ENCODE results near the gene ZKSCAN5. TPM values are rescaled to one million over a fixed set of nuclear protein-coding genes. Genes with fewer than 3 reads are reported as not detected.
"Not testable (repeated sequence)": the region's sequence is repeated elsewhere in the genome, so short reads cannot be mapped to it uniquely, and the experiment has no call there.

Gene ZKSCAN5
- total RNA-seq, 1 donor from 2014 or later: 20.4 TPM

- no peak for FAIRE-seq
- DNase-seq (ENCODE audit: low spot score in 2 of 2): no peak
These were observed 6.5 kb upstream of the ZKSCAN5 start for GRCh38 chr7:99497766-99498545.

- FAIRE-seq (no peak), DNase-seq (ENCODE audit: low spot score in 2 of 2) (no peak)
These were observed 5.9 kb upstream of the ZKSCAN5 start for GRCh38 chr7:99498546-99498944.

GRCh38 chr7:99499371-99499720, 5.1 kb upstream of the ZKSCAN5 start:
- DNase-seq (ENCODE audit: low spot score in 2 of 2): no peak
- no peak for FAIRE-seq

- FAIRE-seq: no peak
- DNase-seq (ENCODE audit: low spot score in 2 of 2): peak; percentile 74 to 90
These were observed 4.5 kb upstream of the ZKSCAN5 start, which contains the start of gene ZNF394 for GRCh38 chr7:99499721-99500636. ZNF394 (minus strand) TSS chr7:99500281; CDS start chr7:99500093, 188 bp downstream.

- DNase-seq (ENCODE audit: low spot score in 2 of 2): no peak
- no peak for FAIRE-seq
These were observed 3.8 kb upstream of the ZKSCAN5 start for GRCh38 chr7:99500637-99501009.

GRCh38 chr7:99501236-99501635, 3.2 kb upstream of the ZKSCAN5 start:
- DNase-seq (ENCODE audit: low spot score in 2 of 2): not testable (repeated sequence)

GRCh38 chr7:99504281-99504602, 220 bp upstream of the ZKSCAN5 start:
- FAIRE-seq (no peak), DNase-seq (ENCODE audit: low spot score in 2 of 2) (peak in 1 of 2 donors; percentile 93)

More at GRCh38 chr7:99501236-99501635, 3.2 kb upstream of the ZKSCAN5 start:
- FAIRE-seq: not testable (repeated sequence)

- FAIRE-seq: no peak
These were observed 831 bp downstream of the ZKSCAN5 start for GRCh38 chr7:99505324-99505662.

GRCh38 chr7:99514050-99514449, 9.6 kb downstream of the ZKSCAN5 start:
- FAIRE-seq (no peak), DNase-seq (ENCODE audit: low spot score in 2 of 2) (no peak)

More at GRCh38 chr7:99505324-99505662, 831 bp downstream of the ZKSCAN5 start:
- no peak for DNase-seq (ENCODE audit: low spot score in 2 of 2)

GRCh38 chr7:99521399-99521798, 16.9 kb downstream of the ZKSCAN5 start:
- FAIRE-seq: no peak

GRCh38 chr7:99525713-99526440, 21.4 kb downstream of the ZKSCAN5 start:
- DNase-seq (ENCODE audit: low spot score in 2 of 2) (no peak), FAIRE-seq (no peak)

More at GRCh38 chr7:99521399-99521798, 16.9 kb downstream of the ZKSCAN5 start:
- DNase-seq (ENCODE audit: low spot score in 2 of 2): no peak

- FAIRE-seq (no peak), DNase-seq (ENCODE audit: low spot score in 2 of 2) (no peak)
These were observed 26.9 kb downstream of the ZKSCAN5 start for GRCh38 chr7:99531354-99531765.

- no peak for FAIRE-seq
- DNase-seq (ENCODE audit: low spot score in 2 of 2): no peak
These were observed 31.2 kb downstream of the ZKSCAN5 start for GRCh38 chr7:99535667-99536066.

- no peak for FAIRE-seq
- no peak for DNase-seq (ENCODE audit: low spot score in 2 of 2)
These were observed 34.9 kb downstream of the ZKSCAN5 start for GRCh38 chr7:99539213-99539811.

GRCh38 chr7:99540542-99540941, 36.1 kb downstream of the ZKSCAN5 start:
- no peak for FAIRE-seq

GRCh38 chr7:99541212-99541611, 36.8 kb downstream of the ZKSCAN5 start:
- no peak for FAIRE-seq
- no peak for DNase-seq (ENCODE audit: low spot score in 2 of 2)

More at GRCh38 chr7:99540542-99540941, 36.1 kb downstream of the ZKSCAN5 start:
- DNase-seq (ENCODE audit: low spot score in 2 of 2): no peak

GRCh38 chr7:99543081-99543671, 38.7 kb downstream of the ZKSCAN5 start:
- FAIRE-seq (no peak), DNase-seq (ENCODE audit: low spot score in 2 of 2) (no peak)

GRCh38 chr7:99543916-99544315, 39.5 kb downstream of the ZKSCAN5 start:
- FAIRE-seq (no peak), DNase-seq (ENCODE audit: low spot score in 2 of 2) (no peak)

- FAIRE-seq; DNase-seq (ENCODE audit: low spot score in 2 of 2): not testable (repeated sequence)
These were observed 40.8 kb downstream of the ZKSCAN5 start for GRCh38 chr7:99545308-99545707.

GRCh38 chr7:99549545-99549944, 45.1 kb downstream of the ZKSCAN5 start:
- FAIRE-seq; DNase-seq (ENCODE audit: low spot score in 2 of 2): not testable (repeated sequence)

Data from frontal cortex (tissue), 4 donors.